Activated CD8-positive, alpha-beta memory T cell treated with anti-CD3 and anti-CD28 coated beads for 48 hours (primary cell): ENCODE measurements around the gene RASSF3.

Experiments
- DNase-seq, 3 experiments: peaks; one replicate each; pipeline ENCODE4 v3.0.0-alpha.2; 2020; ENCODE audit warnings: low read depth in 2 of 3, low spot score in 2 of 3

The RASSF3 gene

GRCh38 chr12:64723630-64724029 lies 113.3 kb downstream of the RASSF3 start:
- DNase-seq: no peak

- no peak for DNase-seq
These were observed 114.0 kb downstream of the RASSF3 start for GRCh38 chr12:64724201-64724745.

GRCh38 chr12:64729909-64730587 lies 119.8 kb downstream of the RASSF3 start:
- DNase-seq: no peak

DNA sequence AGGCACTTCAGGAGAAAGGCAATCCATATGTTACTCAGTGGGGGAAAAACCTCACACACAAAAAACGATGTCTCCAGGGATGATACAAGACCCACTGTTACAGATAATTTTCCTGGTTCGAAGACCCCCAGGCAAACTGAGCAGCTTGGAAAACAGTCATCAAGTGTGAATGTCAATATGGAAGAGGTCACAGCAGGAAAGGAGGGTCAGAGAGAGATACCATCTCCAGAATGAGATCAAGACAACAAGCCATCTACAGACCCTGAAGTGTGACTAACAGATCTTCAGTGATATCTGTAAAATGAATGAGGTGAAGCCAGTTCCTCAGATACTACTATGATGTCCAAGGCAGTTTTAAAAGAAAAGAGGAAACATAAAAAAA lies 120.3 kb downstream of the RASSF3 start:
- no peak for DNase-seq

DNA sequence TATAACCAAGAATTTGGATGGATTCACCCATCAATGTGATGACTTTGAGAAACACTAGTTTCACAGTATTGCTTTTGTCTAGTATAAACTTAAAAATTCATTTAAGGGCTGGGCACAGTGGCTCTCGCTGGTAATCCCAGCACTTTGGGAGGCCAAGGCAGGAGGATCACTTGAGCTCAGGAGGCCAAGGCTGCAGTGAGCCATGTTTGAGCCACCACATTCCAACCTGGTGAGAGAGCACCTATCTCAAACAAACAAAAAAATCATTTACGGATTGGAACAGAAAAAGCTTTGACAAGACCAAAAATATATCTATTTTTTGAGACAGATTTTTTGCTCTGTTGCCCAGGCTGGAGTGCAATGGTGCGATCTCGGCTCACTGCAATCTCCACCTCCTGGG lies 121.4 kb downstream of the RASSF3 start:
- no peak for DNase-seq

GRCh38 chr12:64733857-64734256 lies 123.6 kb downstream of the RASSF3 start:
- no peak for DNase-seq

GRCh38 chr12:64735442-64735841 lies 125.1 kb downstream of the RASSF3 start:
- DNase-seq: no peak

- no peak for DNase-seq
These were observed 126.5 kb downstream of the RASSF3 start for GRCh38 chr12:64736771-64737170.

DNA sequence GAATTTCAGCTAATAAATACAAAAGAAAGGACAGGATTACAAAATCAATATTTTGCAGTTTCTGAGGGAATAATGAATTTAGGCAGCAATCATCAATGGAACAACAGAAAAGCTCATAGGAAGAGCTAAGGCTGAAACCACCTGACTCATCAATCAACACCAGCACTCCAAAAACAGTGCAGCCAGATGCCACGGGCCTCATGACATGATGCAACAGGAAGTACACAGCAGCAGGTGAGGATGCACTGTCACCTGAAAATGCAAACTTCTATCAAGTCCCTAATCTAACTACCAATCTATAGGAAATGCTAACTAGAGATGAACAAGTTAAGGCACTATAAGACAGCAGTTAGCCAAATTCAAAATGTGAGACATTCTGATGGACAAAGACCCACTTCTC lies 127.2 kb downstream of the RASSF3 start:
- no peak for DNase-seq

DNA sequence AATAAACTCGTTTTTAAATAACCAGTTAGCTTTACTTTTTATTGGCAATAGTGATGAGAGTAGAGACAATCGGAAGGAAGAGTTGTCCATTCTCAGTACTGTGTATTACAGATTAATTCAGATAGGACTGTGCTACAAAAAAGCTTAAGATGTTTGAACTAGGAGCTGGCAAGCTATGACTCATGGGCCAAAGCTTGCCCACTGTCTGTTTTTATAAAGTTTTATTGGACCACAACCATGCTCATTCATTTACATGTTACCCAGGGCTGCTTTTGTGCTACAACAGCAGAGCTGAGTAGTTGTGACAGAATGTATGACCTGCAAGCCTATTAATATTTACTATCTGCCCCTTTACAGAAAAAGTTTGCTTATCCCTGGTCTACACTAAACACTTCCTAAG lies 129.5 kb downstream of the RASSF3 start:
- no peak for DNase-seq

DNA sequence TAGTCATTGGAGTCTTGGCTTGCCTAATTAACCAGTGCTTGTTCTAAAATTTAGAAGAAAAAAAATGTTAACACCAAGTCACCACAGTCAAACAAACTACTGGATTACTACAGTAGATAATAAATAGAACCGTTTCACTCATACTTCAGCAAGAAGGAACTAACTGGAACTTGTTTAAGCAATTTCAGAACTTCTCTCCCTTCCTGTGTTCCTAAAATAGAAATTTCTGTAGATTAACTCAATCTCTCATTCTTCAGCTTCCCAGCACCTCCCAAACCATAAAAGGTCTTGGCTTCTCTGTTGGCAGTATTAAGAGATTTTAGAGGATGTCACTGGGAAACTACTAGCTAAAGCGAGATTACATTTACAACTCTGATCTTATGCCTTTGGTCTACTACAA lies 130.4 kb downstream of the RASSF3 start:
- DNase-seq: no peak

DNA sequence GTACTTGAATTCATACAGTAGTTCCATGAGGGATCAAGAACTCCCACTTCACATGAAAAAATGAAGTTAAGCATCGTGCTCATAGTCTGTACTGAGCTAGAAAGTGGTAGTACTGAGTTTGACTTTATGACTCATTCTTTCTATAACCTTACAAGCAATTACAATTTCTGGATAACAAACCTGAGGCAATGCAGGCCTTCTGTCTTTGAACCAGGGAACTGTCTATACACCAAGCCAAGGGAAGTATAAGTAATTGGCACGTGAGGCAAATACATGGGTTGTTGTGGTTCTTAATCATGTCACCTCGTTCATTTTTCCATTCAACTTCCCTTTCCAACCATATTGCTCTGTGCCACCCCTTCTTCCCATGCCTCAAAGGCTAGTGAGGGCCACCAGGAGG lies 132.1 kb downstream of the RASSF3 start:
- DNase-seq: no peak

- DNase-seq: no peak
These were observed 132.9 kb downstream of the RASSF3 start for GRCh38 chr12:64743206-64743605.

DNA sequence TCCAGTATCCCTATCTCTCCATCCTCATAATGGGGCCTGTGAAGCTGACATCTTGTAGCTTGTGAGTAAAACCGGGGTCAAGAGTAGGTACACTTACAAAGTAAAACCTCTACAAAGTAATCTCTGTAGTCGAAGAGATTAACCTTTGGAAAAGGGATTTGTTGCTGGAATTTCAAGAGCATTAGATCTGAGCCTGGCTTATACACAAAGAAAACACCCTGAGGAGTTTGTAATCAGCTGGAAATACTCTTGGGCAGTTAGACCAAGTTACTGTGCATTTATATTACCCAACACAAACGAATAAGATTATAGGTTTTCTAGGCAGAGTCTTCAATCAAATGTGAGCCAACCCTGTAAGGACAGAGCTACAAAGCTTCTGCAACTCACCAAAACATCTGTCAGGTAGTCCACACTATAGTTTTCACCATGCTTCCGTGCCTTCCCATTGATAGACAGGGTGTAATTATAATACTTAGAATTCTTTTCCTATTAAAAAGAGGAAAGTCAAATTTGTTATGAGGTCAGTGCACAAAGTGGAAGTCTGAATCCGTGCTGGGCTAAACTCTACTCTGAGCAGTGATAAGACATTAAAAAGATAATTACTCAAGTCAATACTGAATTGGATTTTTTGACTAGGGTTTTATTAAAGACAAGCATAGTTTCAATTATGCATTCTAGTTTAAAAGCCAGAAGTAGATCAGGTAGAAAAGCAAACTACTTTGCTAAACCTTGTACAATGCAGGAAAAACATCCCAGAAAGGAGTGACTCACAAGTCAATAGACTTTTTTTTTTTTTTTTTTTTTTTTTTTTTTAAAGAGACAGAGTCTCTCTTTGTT lies 134.3 kb downstream of the RASSF3 start:
- no peak for DNase-seq

DNA sequence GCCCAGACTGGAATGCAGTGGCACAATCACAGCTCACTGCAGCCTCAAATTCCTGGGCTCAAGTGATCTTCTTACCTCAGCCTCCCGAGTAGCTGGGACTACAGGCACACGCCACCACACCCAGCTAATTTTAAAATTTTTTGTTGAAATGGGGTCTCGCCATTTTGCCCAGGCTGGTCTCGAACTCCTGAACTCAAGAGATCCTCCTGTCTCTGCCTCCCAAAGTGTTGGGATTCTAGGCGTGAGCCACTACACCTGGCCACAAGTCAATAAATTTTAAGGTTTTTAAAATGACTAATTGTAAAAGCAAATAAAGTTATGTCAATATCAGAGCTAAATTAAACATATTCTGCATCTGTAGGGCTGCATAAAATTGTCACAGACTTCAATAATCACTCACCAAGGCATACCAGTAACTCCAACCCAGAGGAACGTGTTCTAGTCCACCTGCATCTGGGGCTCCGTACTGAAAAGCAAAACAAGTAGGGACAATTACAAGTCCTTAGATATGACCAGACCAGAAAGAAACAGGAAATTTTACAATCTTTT lies 135.0 kb downstream of the RASSF3 start:
- no peak for DNase-seq

GRCh38 chr12:64745980-64746379 lies 135.7 kb downstream of the RASSF3 start:
- DNase-seq: no peak

DNA sequence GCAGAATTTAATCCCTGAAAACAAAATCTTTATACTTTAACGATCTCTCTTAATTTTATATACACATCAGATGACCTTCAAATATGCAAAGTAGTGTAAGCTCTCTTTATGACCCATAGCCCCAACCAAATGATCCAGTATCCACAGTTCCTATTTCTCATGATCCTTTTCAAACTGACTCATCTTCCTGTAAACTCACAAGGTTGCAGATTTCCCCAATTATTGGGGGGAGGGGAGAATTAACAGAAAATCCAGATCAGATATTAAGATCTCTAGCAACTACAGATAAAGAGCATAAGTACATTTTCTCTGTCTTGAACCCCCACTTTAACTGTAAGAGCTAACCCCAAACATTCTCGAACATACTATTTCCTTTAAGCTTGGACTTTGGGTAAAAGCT lies 136.4 kb downstream of the RASSF3 start:
- no peak for DNase-seq
